Measurements from ENCODE around the gene WHRN.

WHRN gene

GRCh38 chr9:114518120-114518519 lies 12.8 kb upstream of the WHRN start:
- intact Hi-C loops (cut with DNase I), result no loop called here
- no peak for DNase-seq

DNA sequence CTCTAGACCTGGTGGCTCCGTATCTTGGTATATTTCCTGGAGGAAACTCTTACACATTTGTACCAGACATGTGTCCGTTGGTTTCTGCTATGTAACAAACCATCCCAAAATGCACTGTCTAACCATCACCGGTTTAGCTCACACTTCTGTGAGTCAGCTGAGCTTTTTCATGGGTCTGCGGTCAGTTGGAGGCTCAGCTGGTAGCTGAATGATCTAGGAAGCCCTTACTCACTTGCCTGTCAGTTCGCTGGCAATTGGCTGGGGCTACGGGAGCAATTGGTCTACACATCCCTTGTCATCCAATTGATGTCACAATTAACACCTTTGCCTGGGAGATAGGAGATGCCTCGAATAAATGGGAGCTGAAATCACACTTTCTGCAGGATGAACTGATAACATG lies 11.6 kb upstream of the WHRN start:
- intact Hi-C loops (cut with DNase I), result no loop called here
- no peak for DNase-seq

GRCh38 chr9:114515528-114515927 lies 10.3 kb upstream of the WHRN start:
- DNase-seq, result no peak
- intact Hi-C loops (cut with DNase I), result no loop called here

DNA sequence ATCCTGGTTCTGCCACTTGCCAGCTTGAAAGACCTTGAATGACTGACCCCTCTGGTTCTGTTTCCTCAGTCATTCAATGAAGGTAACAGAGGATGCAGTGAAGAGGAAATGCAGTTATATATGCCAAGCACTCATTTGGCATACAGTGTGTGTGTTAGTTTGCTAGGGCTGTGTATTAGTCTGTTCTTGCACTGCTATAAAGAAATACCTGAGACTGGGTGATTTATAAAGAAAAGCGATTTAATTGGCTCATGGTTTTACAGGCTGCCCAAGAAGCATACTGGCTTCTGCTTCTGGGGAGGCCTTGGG lies 8.6 kb upstream of the WHRN start:
- DNase-seq, result no peak
- intact Hi-C loops (cut with DNase I), result no loop called here

DNA sequence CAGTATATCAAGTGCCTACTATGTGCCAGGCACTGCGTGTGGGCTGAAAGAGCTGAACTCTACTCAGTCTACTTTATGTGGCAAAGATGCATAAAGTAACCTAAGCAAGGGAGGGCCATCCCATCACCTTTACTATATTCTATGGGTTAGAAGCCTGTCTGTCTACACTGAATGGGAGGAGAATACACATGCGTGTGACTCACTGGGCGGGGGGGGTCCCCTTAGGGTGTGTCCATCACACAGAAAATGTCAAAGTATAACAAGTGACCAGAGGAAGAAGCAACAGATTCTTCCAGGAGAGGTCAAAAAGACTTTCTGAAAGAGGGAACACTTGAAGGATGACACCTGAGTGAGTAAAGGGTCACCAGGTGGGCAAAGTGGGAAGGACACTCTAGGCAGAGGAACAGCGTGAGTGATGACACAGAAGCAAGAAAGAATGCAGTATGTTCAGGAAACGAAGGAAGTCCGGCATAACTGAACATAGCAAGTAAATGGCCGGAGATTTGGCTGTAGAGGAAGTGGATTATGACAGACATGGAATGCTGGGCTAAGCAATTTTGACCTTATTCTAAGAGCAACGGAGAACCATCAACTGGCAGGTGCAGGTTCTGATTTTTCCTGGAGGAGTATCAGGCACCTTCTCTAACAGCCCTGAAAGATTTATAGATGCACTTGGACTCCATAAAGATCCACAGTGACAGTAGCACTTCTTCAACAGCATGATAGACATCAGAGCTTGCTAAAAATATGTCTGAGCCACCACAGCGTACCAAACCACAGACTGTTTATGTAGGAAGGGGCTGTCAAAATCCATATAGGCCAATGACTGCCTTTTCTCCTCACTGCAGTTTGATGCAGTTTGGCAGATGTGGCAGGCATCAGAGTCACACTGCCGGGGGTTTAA lies 8.0 kb upstream of the WHRN start:
- intact Hi-C loops (cut with DNase I), result no loop called here
- DNase-seq, result no peak

DNA sequence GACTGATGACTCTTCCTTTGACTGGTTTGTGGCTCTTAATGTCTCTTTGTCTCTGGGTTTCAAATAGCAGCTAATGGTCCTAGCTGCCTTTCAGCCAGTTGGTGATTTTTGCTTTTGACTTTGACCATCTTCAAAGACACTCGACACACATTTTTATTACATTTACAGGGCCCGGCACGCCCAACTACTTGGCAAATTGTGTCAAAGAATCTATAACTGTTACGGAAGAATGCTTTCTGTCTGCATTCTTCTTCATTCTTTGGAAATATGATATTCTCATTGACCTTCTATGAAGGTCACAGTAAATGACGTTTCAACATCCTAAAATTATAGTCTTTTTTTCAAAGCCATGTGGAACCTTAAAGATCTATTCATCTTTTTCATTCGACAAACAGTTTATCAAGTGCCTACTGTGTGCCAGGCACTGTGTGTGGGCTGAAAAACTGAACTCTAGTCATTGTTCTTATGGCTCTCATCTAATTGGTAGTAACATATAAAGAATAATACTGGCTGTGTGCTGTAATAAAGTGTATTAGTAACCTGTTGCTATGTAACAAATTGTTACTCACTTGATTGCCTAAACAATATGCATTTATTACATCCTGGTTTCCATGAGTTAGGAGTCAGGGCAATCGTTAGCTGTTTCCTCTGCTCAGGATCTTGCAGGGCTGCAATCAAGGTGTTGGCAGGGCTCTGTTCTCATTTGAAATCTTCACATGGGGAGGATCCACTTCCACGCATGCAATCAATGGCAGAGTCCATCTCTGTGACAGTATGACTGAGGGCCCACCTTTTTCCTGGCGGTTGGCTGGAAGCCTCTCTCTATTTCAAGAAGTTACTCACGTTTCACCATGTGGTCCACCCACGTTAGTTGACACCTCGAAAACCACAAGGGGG lies 7.0 kb upstream of the WHRN start:
- intact Hi-C loops (cut with DNase I), result no loop called here
- DNase-seq, result no peak

GRCh38 chr9:114507726-114508125 lies 2.5 kb upstream of the WHRN start:
- intact Hi-C loops (cut with DNase I), result loop anchor here (5.0 to 10.0 kb wide), 2 partner anchors 70 to 147 kb away; partner anchors contain the start of gene TEX53
- peak in 8 of 42 donors; percentile 8 to 65 (median 23) for DNase-seq

DNA sequence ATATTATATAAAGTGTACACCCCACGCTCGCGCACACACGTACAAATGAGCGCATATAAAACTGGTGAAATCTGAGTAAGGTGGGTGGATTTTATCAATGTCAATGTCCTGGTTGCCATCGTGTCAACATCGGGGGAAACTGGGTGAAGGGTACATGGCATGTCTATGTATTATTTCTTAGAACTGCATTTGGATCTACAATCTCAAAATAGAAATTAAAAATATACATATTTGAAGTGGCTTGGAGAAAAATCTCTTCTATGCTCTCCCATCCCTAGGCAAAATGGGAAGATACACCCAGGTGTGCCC lies 763 bp upstream of the WHRN start:
- DNase-seq, result peak in 13 of 42 donors; percentile 28 to 62 (median 44)
- intact Hi-C loops (cut with DNase I), result loop anchor here (5.0 to 10.0 kb wide), 2 partner anchors 69 to 149 kb away; partner anchors contain the start of gene TEX53

DNA sequence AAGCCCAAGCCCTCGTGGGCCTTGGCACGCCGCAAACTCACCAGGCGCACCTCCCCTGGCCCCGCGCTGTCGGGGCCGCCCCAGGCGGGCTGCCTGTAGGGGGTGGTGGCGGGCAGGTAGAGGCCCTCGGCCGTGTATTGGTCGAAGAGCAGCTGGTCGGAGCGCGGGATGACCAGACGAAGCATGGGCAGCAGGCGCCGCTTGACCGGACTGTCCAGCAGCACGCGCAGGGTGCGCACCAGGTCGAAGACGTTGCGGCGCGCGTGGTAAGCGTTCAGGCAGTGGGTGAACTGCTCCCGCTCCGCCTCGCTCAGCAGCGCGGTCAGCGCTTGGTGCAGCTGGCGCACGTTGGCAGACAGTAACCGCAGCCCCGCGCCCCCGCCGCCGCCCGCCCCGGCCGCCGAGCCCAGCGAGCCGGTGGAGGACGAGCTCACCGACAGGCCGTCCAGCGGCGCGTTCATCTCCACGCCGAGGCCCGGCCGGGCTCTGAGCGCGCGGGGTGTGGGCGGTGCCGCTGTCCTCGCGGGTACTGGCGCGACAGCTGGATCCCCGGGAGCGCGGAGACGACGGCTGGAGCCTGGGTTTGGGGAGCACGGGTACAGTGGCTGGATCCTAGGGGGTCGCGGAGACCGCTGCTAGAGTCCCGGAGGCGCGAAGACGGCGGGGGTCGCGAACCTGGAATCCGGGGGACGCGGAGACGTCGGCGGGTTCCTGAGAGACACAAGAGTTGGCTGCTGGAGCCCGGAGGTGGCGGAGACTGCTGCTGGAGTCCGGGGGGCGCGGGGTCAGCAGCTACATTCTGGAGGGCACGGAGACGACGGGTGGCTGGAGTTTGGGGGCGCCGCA lies 709 bp downstream of the WHRN start:
- intact Hi-C loops (cut with DNase I), result loop anchor here (5.0 to 10.0 kb wide), 3 partner anchors 67 to 150 kb away; partner anchors contain the start of genes ATP6V1G1 and TEX53
- peak in 40 of 42 donors; percentile 22 to 78 (median 54) for DNase-seq

DNA sequence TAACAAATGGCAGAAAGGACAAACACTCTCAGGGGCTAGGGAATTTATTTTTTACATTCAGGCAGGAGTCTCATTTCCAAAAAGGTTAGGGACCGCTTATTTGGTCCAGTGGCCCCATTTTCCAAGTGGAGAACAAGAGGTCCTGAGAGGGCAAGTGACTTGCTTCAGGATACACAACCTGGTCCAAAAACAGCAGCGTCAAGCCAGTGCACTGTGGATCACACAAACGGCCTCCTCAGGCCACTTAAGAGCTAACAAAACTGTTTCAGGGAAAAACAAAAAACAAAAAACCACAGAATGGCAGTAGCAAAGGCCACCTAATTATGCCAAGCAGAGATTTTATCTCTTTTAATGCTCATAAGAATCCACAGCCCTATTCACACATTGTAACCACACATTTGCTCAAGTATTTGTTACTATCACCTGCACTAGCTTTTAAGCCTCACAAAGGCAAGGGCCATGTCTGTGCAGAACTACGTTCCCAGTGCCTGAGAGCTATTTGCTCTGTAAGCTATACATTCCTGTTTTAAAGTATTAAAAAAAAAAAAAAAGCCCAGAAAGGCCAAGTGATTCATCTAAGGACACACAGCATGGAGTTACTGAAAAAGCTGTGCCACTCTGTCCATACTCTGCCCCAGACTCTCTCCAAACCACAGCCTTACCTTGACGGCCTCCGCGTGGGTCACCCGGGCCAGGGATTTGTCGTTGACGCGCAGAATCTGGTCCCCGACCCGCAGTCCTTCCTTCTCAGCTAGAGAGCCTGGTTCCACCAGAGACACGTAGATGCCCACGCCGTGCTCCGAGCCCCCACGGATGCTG lies 1.5 kb downstream of the WHRN start:
- peak in 12 of 42 donors; percentile 11 to 59 (median 36) for DNase-seq
- intact Hi-C loops (cut with DNase I), result loop anchor here (5.0 to 10.0 kb wide), 2 partner anchors 84 to 151 kb away; partner anchors contain the start of genes ATP6V1G1 and TEX53

GRCh38 chr9:114503009-114503408 lies 2.3 kb downstream of the WHRN start:
- intact Hi-C loops (cut with DNase I), result loop anchor here (5.0 to 10.0 kb wide), 2 partner anchors 84 to 152 kb away; partner anchors contain the start of genes ATP6V1G1 and TEX53
- DNase-seq, result peak in 28 of 42 donors; percentile 12 to 61 (median 36)

DNA sequence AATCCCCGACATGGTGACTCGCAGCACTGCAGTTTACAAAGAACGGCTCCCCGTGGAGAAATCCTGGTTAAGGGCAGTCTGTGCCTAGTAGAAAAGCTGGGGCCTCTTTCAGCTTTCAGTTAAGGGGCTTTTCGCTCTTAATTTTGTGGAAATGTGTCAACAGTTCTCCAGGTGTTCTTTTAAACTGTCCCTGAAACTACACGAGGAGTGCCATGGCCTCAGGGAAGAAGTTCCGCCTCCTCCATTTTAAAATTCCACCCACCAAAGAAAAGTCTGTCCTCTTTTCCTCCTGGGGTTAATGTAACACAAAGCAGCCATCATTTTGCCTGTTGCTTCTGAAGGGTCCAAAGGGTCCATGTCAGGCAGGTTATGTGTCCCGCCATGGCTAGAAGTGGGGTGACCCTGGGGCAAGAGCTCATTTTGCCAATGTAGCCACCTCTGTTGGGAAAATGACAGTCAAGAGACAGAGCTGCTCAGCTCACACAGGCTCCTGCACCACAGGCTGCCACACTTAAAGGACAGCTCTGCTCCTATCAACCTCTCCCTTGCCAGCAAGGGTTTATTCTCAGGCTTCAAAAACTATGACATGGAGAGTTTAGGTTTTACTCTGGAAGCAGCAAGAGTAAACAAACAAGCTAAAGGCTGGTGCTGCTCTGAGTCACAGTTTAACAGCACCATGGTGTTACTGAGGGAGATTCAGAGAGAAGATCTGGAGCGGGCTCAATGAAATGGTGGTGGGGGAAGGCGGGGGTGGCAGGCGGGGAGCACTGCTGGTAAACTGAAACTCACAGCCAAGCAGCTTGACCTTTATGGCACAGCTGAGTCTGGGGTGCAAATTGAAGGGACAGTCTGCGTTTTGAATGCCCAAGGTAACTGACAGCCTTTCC lies 3.2 kb downstream of the WHRN start:
- peak in 36 of 42 donors; percentile 21 to 86 (median 58) for DNase-seq
- intact Hi-C loops (cut with DNase I), result loop anchor here (5.0 to 10.0 kb wide), 2 partner anchors 85 to 153 kb away; partner anchors contain the start of genes ATP6V1G1 and TEX53

- intact Hi-C loops (cut with DNase I), result loop anchor here (5.0 to 10.0 kb wide), 2 partner anchors 87 to 154 kb away; partner anchors contain the start of genes ATP6V1G1 and TEX53
Measured at GRCh38 chr9:114500697-114501292, 4.5 kb downstream of the WHRN start.

GRCh38 chr9:114499941-114500696 lies 5.2 kb downstream of the WHRN start:
- DNase-seq, result peak in 4 of 42 donors; percentile 17 to 37 (median 28)

More at GRCh38 chr9:114500697-114501292, 4.5 kb downstream of the WHRN start:
- peak in 10 of 42 donors; percentile 20 to 60 (median 42) for DNase-seq

GRCh38 chr9:114499528-114499927 lies 5.7 kb downstream of the WHRN start:
- peak in 24 of 42 donors; percentile 6 to 70 (median 45) for DNase-seq
- intact Hi-C loops (cut with DNase I), result no loop called here

More at GRCh38 chr9:114499941-114500696, 5.2 kb downstream of the WHRN start:
- intact Hi-C loops (cut with DNase I), result loop anchor here (5.0 to 10.0 kb wide), 2 partner anchors 87 to 155 kb away; partner anchors contain the start of genes ATP6V1G1 and TEX53

Measured in head of caudate nucleus (tissue), 42 donors.